ENCODE results near the gene B4GALT2. TPM values are rescaled to one million over a fixed set of nuclear protein-coding genes. Genes with fewer than 3 reads are reported as not detected.
A peak's percentile ranks its signal among the peaks of the same experiment; 100 is the strongest.

Gene B4GALT2
- total and polyA plus RNA-seq, 2 donors (not counting 3 experiments of a cell fraction or from before 2014, with no cell fraction given) = 80.0 to 103 TPM

GRCh38 chr1:43980255-43981134 is 1.5 kb downstream of the B4GALT2 start:
- Histone ChIP-seq H3K27me3 (ENCODE audit: control insufficient read depth in 2 of 2, insufficient read depth in 2 of 2, low read length in 2 of 2) (no peaks in the 10 kb centered on the region), H4K20me1 (replicated peaks; ENCODE audit: control insufficient read depth, extremely low read depth, insufficient read depth, low read length) (no peaks in the 10 kb centered on the region), H3K9ac (replicated peaks; ENCODE audit: extremely low read depth, insufficient read depth, low read length) (peak overlapping the region; percentile 74), H3K36me3 (ENCODE audit: control insufficient read depth in 2 of 2, extremely low read depth in 1 of 2, insufficient read depth in 2 of 2, low read length in 2 of 2) (peaks cover 0 to 17% of the 10 kb centered on the region in 2 experiments), H3K9me3 (replicated peaks; ENCODE audit: control insufficient read depth, insufficient read depth, low read length) (no peaks in the 10 kb centered on the region), H3K79me2 (ENCODE audit: control insufficient read depth, insufficient read depth, low read length) (peaks cover 40% of the 10 kb centered on the region), H3K4me3 (replicated peaks in 1 of 3; ENCODE audit: insufficient read depth in 1 of 3, low read depth in 1 of 3, low read length in 3 of 3) (peak overlapping the region; percentile 46 to 66 (median 50)), H3K9me1 (replicated peaks; ENCODE audit: control insufficient read depth, extremely low read depth, insufficient read depth, low read length) (no peaks in the 10 kb centered on the region), H3K4me2 (ENCODE audit: insufficient read depth, low read length) (peak overlapping the region; percentile 53), H3K27ac (ENCODE audit: insufficient read depth, low read depth, low read length) (peak overlapping the region; percentile 13), H2AFZ (ENCODE audit: low read depth, low read length) (no peak overlapping the region), H3K4me1 (ENCODE audit: control insufficient read depth, extremely low read depth, insufficient read depth, low read length) (peaks cover 27% of the 10 kb centered on the region)
- TF ChIP-seq FOS (IDR thresholded peaks at IDR 0.05; ENCODE audit: borderline replicate concordance, insufficient read depth, low read length) (no peak), JUN (IDR thresholded peaks at IDR 0.05; ENCODE audit: borderline replicate concordance, insufficient read depth, insufficient read length, low read depth) (no peak), EZH2 (IDR thresholded peaks at IDR 0.05; ENCODE audit: borderline replicate concordance, low read depth, low read length, severe bottlenecking) (no peak), GATA2 (IDR thresholded peaks at IDR 0.05; ENCODE audit: insufficient read depth, insufficient read length, low read depth, low read length) (no peak), POLR2A (IDR thresholded peaks at IDR 0.05; ENCODE audit: low read depth, low read length) (no peak), POLR2AphosphoS5 (IDR thresholded peaks at IDR 0.05; ENCODE audit: insufficient read depth, low read depth, low read length) (no peak), MAX (IDR thresholded peaks at IDR 0.05; ENCODE audit: insufficient read depth, insufficient read length) (no peak), MYC (IDR thresholded peaks at IDR 0.05; ENCODE audit: low read depth, low read length) (no peak)
- TF ChIP-seq, protein P1, sequence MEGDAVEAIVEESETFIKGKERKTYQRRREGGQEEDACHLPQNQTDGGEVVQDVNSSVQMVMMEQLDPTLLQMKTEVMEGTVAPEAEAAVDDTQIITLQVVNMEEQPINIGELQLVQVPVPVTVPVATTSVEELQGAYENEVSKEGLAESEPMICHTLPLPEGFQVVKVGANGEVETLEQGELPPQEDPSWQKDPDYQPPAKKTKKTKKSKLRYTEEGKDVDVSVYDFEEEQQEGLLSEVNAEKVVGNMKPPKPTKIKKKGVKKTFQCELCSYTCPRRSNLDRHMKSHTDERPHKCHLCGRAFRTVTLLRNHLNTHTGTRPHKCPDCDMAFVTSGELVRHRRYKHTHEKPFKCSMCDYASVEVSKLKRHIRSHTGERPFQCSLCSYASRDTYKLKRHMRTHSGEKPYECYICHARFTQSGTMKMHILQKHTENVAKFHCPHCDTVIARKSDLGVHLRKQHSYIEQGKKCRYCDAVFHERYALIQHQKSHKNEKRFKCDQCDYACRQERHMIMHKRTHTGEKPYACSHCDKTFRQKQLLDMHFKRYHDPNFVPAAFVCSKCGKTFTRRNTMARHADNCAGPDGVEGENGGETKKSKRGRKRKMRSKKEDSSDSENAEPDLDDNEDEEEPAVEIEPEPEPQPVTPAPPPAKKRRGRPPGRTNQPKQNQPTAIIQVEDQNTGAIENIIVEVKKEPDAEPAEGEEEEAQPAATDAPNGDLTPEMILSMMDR (IDR thresholded peaks at IDR 0.05; ENCODE audit: extremely low read depth in 1 of 2, insufficient read depth in 1 of 2, low read depth in 1 of 2, low read length in 2 of 2) = no peak
- ChIA-PET CTCF (no interaction called here), POLR2A (no interaction called here)
- no peak for DNase-seq (ENCODE audit: low read depth, low spot score)
- peak; percentile 28 for FAIRE-seq
- dilution Hi-C loops (cut with MboI; ENCODE audit: extremely low pct_ligation_motif_present, low sequenced_read_pairs) = no loop called here
- intact Hi-C loops (cut with micrococcal nuclease) = loop anchor here (1.0 kb wide), 1 partner anchor 11 kb away; the partner anchor contains the start of gene CCDC24
- no TSS peak for BruUV-seq (replicated peaks)

All from endothelial cell of umbilical vein (primary cell).